GM21526 (cell line): ENCODE measurements around the gene OR1E2.
"Not testable (repeated sequence)": the region's sequence is repeated elsewhere in the genome, so short reads cannot be mapped to it uniquely, and the experiment has no call there.

Experiments
- ATAC-seq: cut with Tn5 transposase; IDR thresholded peaks from one replicate; pipeline ENCODE4 v1.9.1; 2021; ENCODE audit warnings: moderate library complexity; ENCODE audit not compliant: unreplicated experiment, low FRiP score

OR1E2 gene, protein sequence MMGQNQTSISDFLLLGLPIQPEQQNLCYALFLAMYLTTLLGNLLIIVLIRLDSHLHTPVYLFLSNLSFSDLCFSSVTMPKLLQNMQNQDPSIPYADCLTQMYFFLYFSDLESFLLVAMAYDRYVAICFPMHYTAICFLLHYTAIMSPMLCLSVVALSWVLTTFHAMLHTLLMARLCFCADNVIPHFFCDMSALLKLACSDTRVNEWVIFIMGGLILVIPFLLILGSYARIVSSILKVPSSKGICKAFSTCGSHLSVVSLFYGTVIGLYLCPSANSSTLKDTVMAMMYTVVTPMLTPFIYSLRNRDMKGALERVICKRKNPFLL

DNA sequence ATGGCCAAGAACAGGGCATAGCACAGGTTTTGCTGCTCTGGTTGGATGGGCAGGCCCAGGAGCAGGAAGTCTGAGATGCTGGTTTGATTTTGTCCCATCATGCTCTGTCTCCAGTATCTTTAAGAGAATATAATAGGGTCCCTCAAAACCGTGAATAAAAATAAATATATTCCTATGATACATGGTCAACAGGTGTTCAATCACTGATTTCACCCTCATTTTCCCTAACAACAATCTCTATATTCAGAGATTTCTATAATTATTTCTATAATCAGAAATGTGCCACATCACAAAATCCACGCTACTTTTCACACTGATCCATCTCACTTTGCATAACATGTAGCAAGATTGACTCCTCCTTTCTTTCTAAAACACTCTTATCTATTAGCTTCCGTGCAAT lies at the start of gene OR1E2:
TSS of gene OR1E2 (minus strand) at position 101 of the 400 bp plus-strand sequence. CDS start at position 101, 0 bp downstream.
- ATAC-seq, result no peak

DNA sequence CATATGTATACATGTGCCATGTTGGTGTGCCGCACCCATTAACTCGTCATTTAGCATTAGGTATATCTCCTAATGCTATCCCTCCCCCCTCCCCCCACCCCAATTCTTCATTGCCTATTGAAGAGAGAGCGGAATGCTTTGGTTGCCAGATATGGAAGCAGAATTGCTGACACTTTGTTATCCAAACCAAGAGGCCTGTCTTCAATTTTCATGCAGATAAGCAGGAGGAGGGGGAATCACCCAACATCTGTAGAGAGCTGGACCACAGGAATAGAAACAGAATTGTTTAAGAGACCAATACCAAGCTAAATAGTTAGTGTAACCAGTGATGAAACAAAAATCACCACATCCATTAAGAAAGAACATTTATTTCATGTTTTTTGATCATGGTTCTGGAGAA lies 49.2 kb upstream of the OR1E2 start:
- no peak for ATAC-seq

DNA sequence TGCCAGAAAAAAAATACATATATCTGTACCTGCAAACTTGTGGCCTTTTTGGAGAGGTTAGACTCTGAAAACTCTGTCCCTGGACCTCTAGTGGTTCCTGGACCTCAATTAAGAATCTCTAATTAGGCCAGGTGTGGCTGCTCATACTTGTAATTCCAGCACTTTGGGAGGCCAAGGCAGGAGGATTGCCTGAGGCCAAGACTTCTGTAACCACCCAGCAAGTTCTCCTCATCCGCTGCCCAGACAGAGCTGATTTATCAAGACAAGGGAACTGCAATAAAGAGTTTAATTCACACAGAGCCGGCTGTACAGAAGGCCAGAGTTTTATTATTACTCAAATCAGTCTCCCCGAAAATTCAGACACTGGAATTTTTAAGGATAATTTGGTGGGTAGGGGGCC lies 46.3 kb upstream of the OR1E2 start:
- no peak for ATAC-seq

DNA sequence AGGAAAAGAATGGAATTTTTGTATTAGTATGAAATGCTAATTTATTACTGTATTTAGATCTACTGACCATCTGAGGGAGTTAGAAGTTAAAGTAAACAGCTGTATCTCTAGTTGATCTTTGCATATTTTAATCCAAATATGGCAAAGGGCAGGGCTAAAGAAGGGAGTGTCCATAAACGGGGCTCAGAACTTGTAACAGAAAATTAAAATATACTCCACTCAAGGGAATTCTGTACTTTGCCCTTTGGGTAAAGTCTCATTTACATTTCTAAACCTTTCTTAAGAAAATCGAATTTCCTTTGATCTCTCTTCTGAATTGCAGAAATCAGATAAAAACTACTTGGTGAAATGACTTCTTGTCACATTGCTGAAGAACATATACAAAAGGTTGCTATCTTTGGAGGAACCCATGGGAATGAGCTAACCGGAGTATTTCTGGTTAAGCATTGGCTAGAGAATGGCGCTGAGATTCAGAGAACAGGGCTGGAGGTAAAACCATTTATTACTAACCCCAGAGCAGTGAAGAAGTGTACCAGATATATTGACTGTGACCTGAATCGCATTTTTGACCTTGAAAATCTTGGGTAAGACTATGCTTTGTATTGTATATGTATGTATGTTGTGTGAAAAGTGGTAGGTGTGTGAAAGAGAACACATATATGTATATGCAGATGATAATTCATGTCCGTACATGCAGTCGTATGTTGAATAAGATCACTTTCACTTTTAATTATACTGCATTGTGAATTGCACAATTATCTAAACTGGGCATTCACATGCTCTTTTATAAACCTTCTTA lies 42.4 kb upstream of the OR1E2 start, which contains the start of gene ASPA:
TSS of gene ASPA (plus strand) at position 186 of the 799 bp plus-strand sequence. CDS start at position 349, 163 bp downstream.
- ATAC-seq, result no peak

DNA sequence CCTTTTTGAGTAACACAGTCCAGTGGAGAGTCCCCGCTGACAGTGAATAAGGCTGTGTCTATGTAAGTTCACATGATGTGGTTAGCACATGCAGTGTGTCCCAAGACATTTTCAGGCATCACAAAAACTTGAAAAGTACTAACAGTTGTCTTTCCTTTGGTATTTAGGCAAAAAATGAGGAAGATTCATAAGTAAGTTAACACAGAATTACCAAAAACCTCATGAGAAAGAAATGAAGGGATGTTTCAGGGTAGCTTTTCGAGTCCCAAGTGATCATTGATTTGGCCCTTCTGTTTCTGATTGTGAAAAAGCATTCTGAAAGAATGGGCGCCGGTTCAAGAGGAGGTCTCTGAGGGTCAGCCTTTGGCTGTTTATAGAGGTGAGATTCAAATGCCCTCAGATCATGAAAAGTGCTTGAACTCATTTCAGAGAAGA lies 41.6 kb upstream of the OR1E2 start:
- ATAC-seq, result no peak

DNA sequence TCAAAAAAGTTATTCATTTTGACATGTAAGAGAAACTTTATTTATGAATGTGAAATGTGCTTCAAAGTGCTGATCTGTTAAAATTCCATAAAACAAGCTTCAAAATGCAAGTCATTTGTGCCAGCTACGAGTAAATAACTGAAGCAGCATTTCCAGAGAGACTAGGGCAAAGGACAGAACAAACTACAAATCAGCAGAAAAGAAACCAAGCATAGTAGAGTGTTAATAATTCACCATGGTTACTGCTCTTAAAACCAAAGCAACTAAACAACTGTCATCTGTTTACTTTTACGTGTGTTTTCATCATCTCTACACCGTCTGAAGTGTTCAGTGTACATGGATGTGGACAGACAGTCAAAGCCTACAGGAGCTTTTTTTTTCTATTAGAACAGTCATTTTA lies 40.6 kb upstream of the OR1E2 start:
- no peak for ATAC-seq

DNA sequence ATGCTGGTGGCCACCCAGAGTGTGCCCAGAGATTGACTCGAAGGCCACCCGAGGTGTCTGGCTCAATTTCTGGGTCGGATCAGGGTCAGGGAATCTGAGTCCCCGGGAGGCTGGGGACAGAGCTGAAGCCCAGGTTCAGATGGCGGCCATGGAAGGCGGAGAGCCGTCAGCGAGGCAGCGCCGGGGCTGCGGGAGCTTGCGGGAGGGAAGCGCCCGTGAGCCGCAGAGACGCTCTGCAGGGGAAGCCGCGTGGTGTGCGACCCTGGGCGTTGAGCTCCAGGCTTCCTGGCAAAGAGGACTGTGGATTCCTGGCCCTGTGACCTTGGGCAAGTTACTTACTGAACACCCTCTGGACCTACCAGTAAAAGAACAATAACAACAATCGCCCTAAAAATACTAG lies 38.5 kb upstream of the OR1E2 start:
- ATAC-seq, result no peak

DNA sequence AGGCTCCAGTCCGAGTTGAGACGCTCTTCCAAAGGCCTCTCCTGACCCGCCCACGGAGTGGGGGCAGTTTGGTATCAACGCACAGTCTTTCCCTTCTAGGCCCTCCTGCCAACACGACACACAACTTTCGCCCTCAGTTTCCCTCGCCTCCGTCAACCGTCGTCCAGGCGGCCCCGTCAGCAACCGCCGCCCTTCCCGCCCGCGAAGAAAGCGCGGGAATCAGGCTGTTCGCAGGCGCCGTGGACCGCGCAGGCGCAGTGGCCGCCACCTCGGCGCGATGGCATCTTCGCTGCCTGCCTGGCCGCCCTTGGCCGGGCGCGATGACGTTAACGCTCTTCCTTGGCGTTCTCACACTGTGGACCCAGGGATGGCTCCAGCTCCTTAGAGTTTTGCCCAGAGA lies 38.0 kb upstream of the OR1E2 start, which contains the start of gene SPATA22:
TSS of gene SPATA22 (minus strand) at position 221 of the 400 bp plus-strand sequence. CDS start 2,494 bp downstream, outside the sequence.
- no peak for ATAC-seq

DNA sequence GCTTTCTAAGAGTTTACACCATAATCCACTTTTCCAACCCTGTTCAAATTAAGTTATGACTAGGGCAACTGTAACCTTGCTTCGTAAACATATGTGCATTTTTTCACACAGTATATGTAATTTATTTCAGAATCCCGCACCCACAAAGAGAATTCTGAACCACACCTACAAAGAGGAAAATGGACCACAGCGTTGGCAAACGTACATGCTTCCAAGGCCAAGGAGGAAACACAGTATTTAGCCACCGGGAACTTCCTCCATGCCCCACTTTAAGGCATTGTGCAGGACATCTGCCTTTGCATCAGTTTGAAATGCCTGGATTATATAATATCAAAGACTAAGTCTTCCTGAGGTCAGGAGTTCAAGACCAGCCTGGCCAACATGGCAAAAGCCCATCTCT lies 35.9 kb upstream of the OR1E2 start:
- ATAC-seq, result no peak

DNA sequence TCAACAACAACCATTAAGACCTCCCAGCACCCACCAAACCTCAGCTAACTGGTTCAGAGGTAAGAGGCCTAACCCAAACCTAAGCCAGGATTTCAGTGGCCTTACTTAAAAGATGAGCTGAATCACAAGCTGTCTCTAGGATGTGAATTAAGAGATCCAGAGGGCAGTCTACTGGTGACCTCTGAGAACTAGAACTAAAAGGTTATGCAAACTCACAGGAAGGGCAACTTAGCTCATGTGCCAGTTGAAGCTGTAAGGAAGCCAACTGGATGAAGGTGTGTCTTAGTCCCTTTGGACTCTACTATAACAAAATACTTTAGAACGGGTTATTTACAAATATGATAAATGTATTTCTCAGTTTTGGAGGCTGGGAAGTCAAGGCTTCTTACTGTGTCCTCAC lies 32.7 kb upstream of the OR1E2 start:
- ATAC-seq, result not testable (repeated sequence)

DNA sequence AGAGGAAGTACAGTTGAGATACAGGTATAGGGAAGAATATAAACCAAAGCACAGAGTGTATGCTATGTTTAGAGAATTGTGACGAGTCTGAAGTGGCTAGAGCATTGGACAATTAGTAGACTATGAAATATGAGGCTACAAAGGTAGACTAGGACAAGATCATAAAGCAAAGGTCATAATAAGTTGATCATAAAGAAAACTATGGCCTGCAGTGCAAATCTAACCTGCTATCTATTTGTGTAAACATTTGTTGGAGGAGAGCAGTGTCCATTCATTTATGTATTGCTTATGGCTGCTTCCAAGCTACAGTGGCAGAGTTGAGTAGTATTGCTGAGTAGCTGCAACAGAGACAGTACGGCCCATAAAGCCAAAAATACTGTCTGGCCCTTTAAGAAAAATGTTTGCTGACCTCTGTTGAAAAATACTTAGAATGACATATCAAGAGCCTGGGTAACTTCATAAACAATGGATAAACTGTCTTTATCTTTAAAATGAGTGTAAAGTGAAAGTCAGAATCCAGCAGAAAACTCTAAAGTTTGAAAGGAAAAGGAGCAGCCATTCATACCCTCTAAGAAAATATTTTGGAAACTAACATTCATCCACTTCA lies 14.5 kb upstream of the OR1E2 start:
- ATAC-seq, result no peak

DNA sequence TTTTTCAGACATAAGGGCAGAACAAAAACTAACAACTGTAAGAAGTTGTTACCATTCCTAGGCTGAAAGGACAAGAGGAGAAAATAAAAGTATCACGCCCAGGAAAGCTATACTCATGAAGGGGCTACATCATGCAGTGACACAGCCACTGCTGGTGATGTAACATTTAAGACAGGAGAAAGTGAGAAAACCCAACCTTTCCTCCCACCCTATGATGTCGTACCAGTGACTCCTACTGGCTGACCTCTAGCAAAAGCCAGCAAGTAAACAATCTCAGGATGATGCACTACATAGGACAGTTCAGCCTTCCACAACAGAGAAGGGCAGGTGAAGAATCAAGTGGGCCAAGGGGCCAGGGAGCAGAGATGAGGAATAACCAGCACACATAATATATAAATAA lies 14.0 kb upstream of the OR1E2 start:
- ATAC-seq, result no peak

DNA sequence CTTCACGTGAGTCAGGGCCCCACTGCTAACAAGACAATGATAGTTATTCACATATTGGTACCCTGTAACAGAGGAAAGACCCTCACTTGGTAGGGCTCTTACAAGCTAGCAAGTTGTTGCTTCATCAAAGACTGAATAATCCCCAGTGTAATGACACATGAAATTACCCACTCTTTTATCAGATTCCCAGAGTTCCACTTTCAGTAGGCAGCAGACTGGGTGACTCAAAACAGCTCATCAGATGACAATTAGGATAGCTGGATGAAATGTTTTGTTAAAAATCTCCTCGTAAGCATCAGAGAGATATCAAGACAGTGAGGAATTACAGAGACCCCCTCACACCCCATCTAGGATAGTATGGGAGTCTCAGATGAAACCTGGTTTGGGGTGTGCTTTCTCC lies 6.8 kb upstream of the OR1E2 start:
- no peak for ATAC-seq

DNA sequence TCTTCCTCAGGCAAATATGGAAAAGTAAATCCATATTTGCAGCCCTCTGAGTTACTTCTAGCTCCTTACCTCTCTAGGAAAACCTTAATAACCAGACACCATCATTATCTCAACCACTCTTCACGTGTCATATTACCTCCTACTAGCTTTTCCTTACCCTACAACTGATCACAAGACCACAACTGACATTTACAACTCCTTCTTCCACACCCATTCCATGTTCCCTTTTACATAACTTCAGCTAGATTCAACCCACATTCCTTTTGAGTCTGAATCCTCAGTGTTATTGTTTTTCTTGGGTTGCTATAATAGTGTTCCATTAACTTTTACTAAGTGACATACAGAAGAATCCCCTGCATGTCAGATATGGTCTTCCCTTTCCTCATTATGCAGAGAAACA lies 4.7 kb upstream of the OR1E2 start:
- no peak for ATAC-seq

DNA sequence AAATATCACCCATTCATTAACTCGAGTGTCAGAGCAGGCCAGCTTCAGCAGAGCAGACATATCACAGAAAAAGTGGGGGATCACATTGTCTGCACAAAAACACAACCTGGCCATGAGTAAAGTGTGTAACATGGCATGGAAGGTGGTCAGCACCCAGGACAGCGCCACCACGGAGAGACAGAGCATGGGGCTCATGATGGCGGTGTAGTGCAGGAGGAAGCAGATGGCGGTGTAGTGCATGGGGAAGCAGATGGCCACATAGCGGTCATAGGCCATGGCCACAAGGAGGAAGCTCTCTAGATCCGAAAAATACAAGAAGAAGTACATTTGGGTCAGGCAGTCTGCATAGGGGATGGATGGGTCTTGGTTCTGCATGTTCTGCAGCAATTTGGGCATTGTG lies 426 bp downstream of the OR1E2 start:
- not testable (repeated sequence) for ATAC-seq

DNA sequence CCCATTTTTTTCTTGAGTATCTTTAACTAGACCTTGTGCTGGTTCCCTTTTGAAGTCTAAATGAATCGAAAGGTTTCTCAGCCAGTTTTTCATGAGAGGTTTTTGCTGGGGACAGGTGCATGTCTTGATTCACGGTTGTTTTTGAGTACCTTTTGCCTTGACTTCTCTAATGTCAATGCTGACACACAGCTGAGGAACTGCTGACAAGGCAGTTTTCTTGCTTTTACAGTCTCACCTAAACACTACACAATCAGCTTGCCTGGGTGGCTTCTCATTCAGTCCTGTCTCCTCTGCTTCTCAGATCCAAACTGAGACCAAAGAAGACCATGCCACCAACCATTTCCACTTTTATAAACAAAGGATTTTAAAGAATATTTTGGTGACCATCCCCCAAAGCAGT lies 15.4 kb downstream of the OR1E2 start:
- no peak for ATAC-seq

DNA sequence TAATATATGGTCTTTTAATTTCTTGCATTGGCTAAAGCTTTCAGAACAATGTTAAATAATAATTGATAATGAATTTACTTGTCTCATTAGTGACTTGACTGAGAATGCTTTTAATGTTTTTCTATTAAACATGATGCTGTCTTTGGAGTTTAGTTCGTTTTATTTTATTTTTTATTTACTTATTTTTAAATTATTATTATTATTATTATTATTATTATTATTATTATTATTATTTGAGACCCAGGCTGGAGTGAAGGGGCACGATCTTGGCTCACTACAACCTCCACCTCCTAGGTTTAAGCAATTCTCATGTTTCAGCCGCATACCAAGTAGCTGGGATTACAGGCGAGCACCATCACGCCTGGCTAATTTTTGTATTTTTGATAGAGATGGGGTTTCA lies 18.0 kb downstream of the OR1E2 start:
- no peak for ATAC-seq

DNA sequence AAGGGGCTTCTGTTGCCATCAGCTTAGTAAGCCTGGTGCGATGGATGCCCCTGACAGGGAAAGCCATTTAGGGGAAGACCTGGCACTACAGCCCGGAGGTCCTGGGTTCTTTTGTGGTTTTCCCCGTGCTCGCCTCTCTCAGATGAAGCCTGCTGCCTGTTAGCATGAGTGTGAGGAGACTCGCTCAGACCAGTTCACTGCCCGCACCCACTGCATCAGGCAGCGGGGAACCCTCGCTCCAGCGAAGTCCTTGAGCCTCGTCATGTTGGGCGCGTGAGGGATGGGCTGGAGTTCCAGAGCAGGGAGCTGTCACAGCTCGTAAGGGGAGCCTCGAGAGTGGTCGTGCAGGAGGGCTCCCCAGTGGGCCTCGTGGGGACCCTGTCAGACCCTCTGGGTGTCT lies 21.4 kb downstream of the OR1E2 start:
- not testable (repeated sequence) for ATAC-seq

DNA sequence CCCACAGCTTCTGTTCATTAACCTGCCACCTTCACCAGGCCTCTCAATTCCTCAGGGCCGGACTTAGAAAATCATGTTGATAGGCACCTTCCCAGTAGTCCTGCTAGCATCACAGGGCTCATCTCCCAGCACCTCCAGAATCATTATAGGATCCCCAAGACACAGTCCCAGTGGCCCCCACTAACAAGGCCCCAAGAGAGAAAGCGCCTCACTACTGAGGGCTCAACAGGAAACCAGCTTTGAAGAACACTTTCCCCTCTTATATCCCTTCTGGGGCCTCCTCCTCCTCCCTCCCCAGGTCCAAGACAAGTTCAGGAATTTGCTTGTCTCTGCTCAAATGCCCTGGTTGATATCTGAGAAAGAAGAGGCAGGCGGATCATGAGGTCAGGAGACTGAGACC lies 22.6 kb downstream of the OR1E2 start, which contains the start of gene OR3A3:
TSS of gene OR3A3 (plus strand) at position 301 of the 400 bp plus-strand sequence.
- ATAC-seq, result no peak

DNA sequence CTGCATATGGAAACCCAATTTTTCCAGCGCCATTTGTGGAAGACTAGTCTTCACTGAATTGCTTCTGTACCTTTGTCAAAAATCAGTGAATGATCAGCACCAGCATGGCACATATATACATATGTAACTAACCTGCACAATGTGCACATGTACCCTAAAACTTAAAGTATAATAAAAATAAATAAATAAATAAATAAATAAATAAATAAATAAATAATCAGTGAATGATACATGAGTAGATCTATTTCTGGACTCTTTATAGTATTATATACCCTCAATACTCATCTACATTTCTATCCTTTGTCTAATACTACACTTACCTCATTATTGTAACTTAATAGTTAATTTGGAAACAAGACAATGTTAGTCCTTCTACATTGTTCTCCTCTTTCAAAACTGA lies 29.8 kb downstream of the OR1E2 start:
- ATAC-seq, result not testable (repeated sequence)

DNA sequence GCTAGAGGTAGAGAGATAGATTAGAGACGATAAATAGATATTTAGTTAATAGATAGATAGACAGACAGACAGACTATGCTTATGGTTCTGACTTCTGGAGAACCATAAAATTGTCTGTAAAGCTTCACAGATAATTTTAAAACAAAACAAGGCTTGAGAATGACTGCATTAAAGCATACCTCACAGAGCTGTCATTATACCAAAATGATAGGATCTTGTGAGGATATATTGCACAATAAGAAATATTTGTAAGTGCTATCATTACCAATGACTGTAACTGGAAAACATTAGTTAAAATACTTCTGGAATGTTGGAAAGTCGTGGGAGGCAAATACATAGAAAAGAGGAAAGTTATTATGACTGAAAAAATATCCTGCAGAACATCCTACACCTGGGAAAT lies 31.9 kb downstream of the OR1E2 start:
- ATAC-seq, result no peak
